Muscle of arm (tissue), 14 donors: ENCODE results near the gene OXT. TPM values are rescaled to one million over a fixed set of nuclear protein-coding genes. Genes with fewer than 3 reads are reported as not detected.
"Not testable (repeated sequence)": the region's sequence is repeated elsewhere in the genome, so short reads cannot be mapped to it uniquely, and the experiment has no call there.

Experiments used
- DNase-seq: peaks from one replicate; pipeline ENCODE4 v3.0.0-alpha.2; 2013
- long read RNA-seq, 11 donors: transcript quantifications; one replicate each; lab custom pipeline, GENCODE V29; 2026
- polyA plus RNA-seq, 12 donors: library from polyadenylated mRNA; unstranded; fragments of 120-200 nt; gene quantifications; one replicate each; pipeline ENCODE4 v1.2.1, GENCODE V29; 2013; ENCODE audit not compliant: insufficient read length in 12 of 12

Gene OXT
- polyA plus RNA-seq: 1 to 10 TPM in 1 of 12 donors, under 1 TPM in 7, not detected in 4; 0.25 to 1.0 (median 0.44) TPM
- long read RNA-seq, donor 1: 0 reads
- long read RNA-seq, donor 2: 0 reads
- long read RNA-seq, donor 3: 0 reads
- long read RNA-seq, donor 4: 0 reads
- long read RNA-seq, donor 5: 0 reads
- long read RNA-seq, donor 6: 0 reads
- long read RNA-seq, donor 7: 0 reads
- long read RNA-seq, donor 8: 0 reads
- long read RNA-seq, donor 9: 0 reads
- long read RNA-seq, donor 10, partial matches to known transcripts: 0 of 1 reads
- long read RNA-seq, donor 10, other reads (novel, unspliced or antisense): 0 of 1 reads
- long read RNA-seq, donor 11: 0 reads

- no peak for DNase-seq
Measured at GRCh38 chr20:3071610-3072529, at the start of gene OXT. Gene OXT (plus strand): TSS chr20:3071620. CDS start chr20:3071656, 36 bp downstream.

- DNase-seq: no peak
Measured at GRCh38 chr20:3021777-3022176, 49.6 kb upstream of the OXT start.

- DNase-seq: not testable (repeated sequence)
Measured at GRCh38 chr20:3022559-3023490, 48.6 kb upstream of the OXT start.

- DNase-seq: no peak
Measured at GRCh38 chr20:3027987-3028386, 43.4 kb upstream of the OXT start.

GRCh38 chr20:3031524-3032147 lies 39.8 kb upstream of the OXT start:
- DNase-seq: no peak

- DNase-seq: no peak
Measured at GRCh38 chr20:3032624-3033023, 38.8 kb upstream of the OXT start.

- no peak for DNase-seq
Measured at GRCh38 chr20:3037654-3038053, 33.8 kb upstream of the OXT start.

- no peak for DNase-seq
Measured at GRCh38 chr20:3038454-3038853, 33.0 kb upstream of the OXT start.

GRCh38 chr20:3039426-3039825 lies 32.0 kb upstream of the OXT start:
- no peak for DNase-seq

GRCh38 chr20:3040086-3040485 lies 31.3 kb upstream of the OXT start:
- no peak for DNase-seq

- peak; percentile 59 for DNase-seq
Measured at GRCh38 chr20:3041854-3042409, 29.5 kb upstream of the OXT start.

GRCh38 chr20:3042625-3043024 lies 28.8 kb upstream of the OXT start:
- peak; percentile 66 for DNase-seq

- no peak for DNase-seq
Measured at GRCh38 chr20:3043322-3043721, 28.1 kb upstream of the OXT start, which contains the start of gene GNRH2. Gene GNRH2 (plus strand): TSS chr20:3043622. CDS start chr20:3044415, 793 bp downstream.

- DNase-seq: no peak
Measured at GRCh38 chr20:3044336-3044965, 27.0 kb upstream of the OXT start.

- DNase-seq: no peak
Measured at GRCh38 chr20:3045042-3045815, 26.2 kb upstream of the OXT start.

GRCh38 chr20:3045816-3046676 lies 25.4 kb upstream of the OXT start, which contains the start of gene MRPS26:
Gene MRPS26 (plus strand): TSS chr20:3046052. CDS start chr20:3046069, 17 bp downstream.
- DNase-seq: peak; percentile 93

- no peak for DNase-seq
Measured at GRCh38 chr20:3046677-3047462, 24.6 kb upstream of the OXT start.
